HepG2 (cell line): ENCODE measurements around the gene TTC32. TPM values are rescaled to one million over a fixed set of nuclear protein-coding genes. Genes with fewer than 3 reads are reported as not detected.

Source experiments
- ETV5 ChIP-seq: IDR thresholded peaks from 2 replicates; pipeline ENCODE4 v1.6.1; 2018; ENCODE audit warnings: missing biosample characterization, missing genetic modification reagents, inconsistent platforms, borderline replicate concordance
- IRF1 ChIP-seq: sonication (generic); formaldehyde crosslinking; IDR thresholded peaks from 2 replicates; pipeline ENCODE4 v1.4.0; 2020; ENCODE audit warnings: low read depth, mild to moderate bottlenecking, missing genetic modification reagents
- MAFK ChIP-seq, 2 experiments: IDR thresholded peaks in 1 of 2; conservative IDR thresholded peaks in 1 of 2; 2 replicates each; pipeline ENCODE4 v1.6.1; 2011; ENCODE audit warnings: improper control_type of control experiment in 2 of 2, low read length in 2 of 2
- MLLT10 ChIP-seq: sonication (generic); formaldehyde crosslinking; IDR thresholded peaks from 2 replicates; pipeline ENCODE4 v1.4.0; 2020; ENCODE audit warnings: missing genetic modification reagents
- MLXIP ChIP-seq: sonication (generic); formaldehyde crosslinking; IDR thresholded peaks from 2 replicates; pipeline ENCODE4 v1.9.0; 2021; ENCODE audit warnings: missing genetic modification reagents, borderline replicate concordance
- NCOR1 ChIP-seq: fragments of 200-600 bp; sonication (generic); IDR thresholded peaks from 2 replicates; pipeline ENCODE4 v1.7.0; 2017; ENCODE audit warnings: antibody characterized with exemption, low read length, borderline replicate concordance
- SP140L ChIP-seq: sonication (generic); formaldehyde crosslinking; IDR thresholded peaks from 2 replicates; pipeline ENCODE4 v1.4.0; 2020; ENCODE audit warnings: missing genetic modification reagents, borderline replicate concordance
- SP4 ChIP-seq: sonication (generic); formaldehyde crosslinking; IDR thresholded peaks from 2 replicates; pipeline ENCODE4 v1.8.1; 2023; ENCODE audit warnings: mild to moderate bottlenecking, missing genetic modification reagents
- SP5 ChIP-seq: IDR thresholded peaks from 2 replicates; pipeline ENCODE4 v1.6.1; 2016; ENCODE audit warnings: low read depth, borderline replicate concordance
- SSRP1 ChIP-seq: IDR thresholded peaks from 2 replicates; pipeline ENCODE4 v1.6.1; 2016; ENCODE audit warnings: control low read depth
- TAF15 ChIP-seq: fragments of 200-400 bp; formaldehyde crosslinking; IDR thresholded peaks from one replicate; pipeline ENCODE4 v1.6.1; 2018; ENCODE audit warnings: mild to moderate bottlenecking, low read depth, low read length; ENCODE audit not compliant: poor library complexity, severe bottlenecking
- THYN1 ChIP-seq: sonication (generic); formaldehyde crosslinking; IDR thresholded peaks from 2 replicates; pipeline ENCODE4 v1.8.1; 2023; ENCODE audit warnings: low read depth, mild to moderate bottlenecking, moderate library complexity, missing genetic modification reagents, borderline replicate concordance
- ZBTB37 ChIP-seq: sonication (generic); formaldehyde crosslinking; IDR thresholded peaks from 2 replicates; pipeline ENCODE4 v1.4.0; 2020; ENCODE audit warnings: mild to moderate bottlenecking, missing genetic modification reagents
- ZFP41 ChIP-seq: sonication (generic); formaldehyde crosslinking; IDR thresholded peaks from 2 replicates; pipeline ENCODE4 v1.4.0; 2020; ENCODE audit warnings: mild to moderate bottlenecking, missing genetic modification reagents, borderline replicate concordance
- ZNF101 ChIP-seq: sonication (generic); formaldehyde crosslinking; IDR thresholded peaks from 2 replicates; pipeline ENCODE4 v1.4.0; 2020; ENCODE audit warnings: mild to moderate bottlenecking, low read depth, missing genetic modification reagents, borderline replicate concordance
- ZNF12 ChIP-seq: sonication (generic); formaldehyde crosslinking; IDR thresholded peaks from 2 replicates; pipeline ENCODE4 v1.5.0; 2020; ENCODE audit warnings: missing genetic modification reagents
- ZNF224 ChIP-seq: sonication (generic); formaldehyde crosslinking; IDR thresholded peaks from 2 replicates; pipeline ENCODE4 v1.5.0; 2020; ENCODE audit warnings: mild to moderate bottlenecking, missing genetic modification reagents
- ZNF431 ChIP-seq: sonication (generic); formaldehyde crosslinking; IDR thresholded peaks from 2 replicates; pipeline ENCODE4 v1.9.0; 2022; ENCODE audit warnings: missing genetic modification reagents, low read depth, mild to moderate bottlenecking, borderline replicate concordance
- ZNF460 ChIP-seq: sonication (generic); formaldehyde crosslinking; IDR thresholded peaks from 2 replicates; pipeline ENCODE4 v1.5.1; 2020; ENCODE audit warnings: missing genetic modification reagents, mild to moderate bottlenecking, borderline replicate concordance
- ZNF724P ChIP-seq: sonication (generic); formaldehyde crosslinking; IDR thresholded peaks from 2 replicates; pipeline ENCODE4 v1.8.0; 2022; ENCODE audit warnings: missing genetic modification reagents, borderline replicate concordance
- ZNF766 ChIP-seq: sonication (generic); formaldehyde crosslinking; IDR thresholded peaks from 2 replicates; pipeline ENCODE4 v1.5.0; 2020; ENCODE audit warnings: missing genetic modification reagents, borderline replicate concordance
- polyA plus RNA-seq, 8 experiments: library from polyadenylated mRNA; depleted of rRNA in 3 of 8; stranded (reverse) in 7 of 8; unstranded in 1 of 8; fragments of >200 nt; fragmentation: Illumina TruSeq in 4 of 8; extraction: Trizol in 4 of 8; gene quantifications; 2 replicates each; pipeline versions ENCODE4 v1.2.1 to v1.2.3, GENCODE V29; 2011 to 2016; ENCODE audit warnings: low read depth in 4 of 8, missing spikeins in 1 of 8, mixed read lengths in 1 of 8; ENCODE audit not compliant: insufficient read depth in 1 of 8
- total RNA-seq, 5 experiments: library from RNA; depleted of rRNA; stranded (reverse); fragments of >200 nt; fragmentation: Illumina TruSeq; extraction: Trizol; gene quantifications; 2 replicates each; pipeline ENCODE4 v1.2.3, GENCODE V29; 2016; ENCODE audit warnings: low read depth in 1 of 5
- TF ChIP-seq, protein P1 (sequence below): sonication (generic); formaldehyde crosslinking; IDR thresholded peaks from 2 replicates; pipeline ENCODE4 v1.5.1; 2020; ENCODE audit warnings: missing genetic modification reagents, mild to moderate bottlenecking, borderline replicate concordance

TTC32 gene
- total and polyA plus RNA-seq, 2 of the 13 experiments (the other 11 are each of a cell fraction or from before 2014, with no cell fraction given): 21.6 to 38.3 TPM

- TF ChIP-seq ZFP41 (CRISPR knock-in tag) (peak; percentile 46; the same call in 1 of the 2 replicates), SP5 (CRISPR knock-in tag) (peak; percentile 30; the same call in 1 of the 2 replicates), SP4 (CRISPR knock-in tag) (peak; percentile 89), ZNF12 (CRISPR knock-in tag) (no peak; the same call in 1 of the 2 replicates), ZNF101 (0 out of 2 replicates have a peak, but pooled peaks have one; percentile 5), MLLT10 (CRISPR knock-in tag) (no peak), NCOR1 (no peak), IRF1 (CRISPR knock-in tag) (peak; percentile 73), ZBTB37 (CRISPR knock-in tag) (peak; percentile 76; the same call in 1 of the 2 replicates), ZNF431 (CRISPR knock-in tag) (peak; percentile 72), ZNF460 (CRISPR knock-in tag) (no peak; the same call in 1 of the 2 replicates), THYN1 (CRISPR knock-in tag) (no peak), SSRP1 (CRISPR knock-in tag) (peak; percentile 85), SP140L (CRISPR knock-in tag) (peak; percentile 63; the same call in 1 of the 2 replicates), ZNF224 (CRISPR knock-in tag) (peak; percentile 72; the same call in 1 of the 2 replicates), ZNF724P (CRISPR knock-in tag) (peak; percentile 77; the same call in 1 of the 2 replicates), TAF15 (no peak), MAFK (conservative IDR thresholded peaks at IDR 0.05 in 1 of 2, IDR thresholded peaks at IDR 0.05 in 1 of 2; ENCODE audit: low read length in 2 of 2) (no peak), ETV5 (peak; percentile 59), MLXIP (peak; percentile 53; the same call in 1 of the 2 replicates), ZNF766 (CRISPR knock-in tag) (peak; percentile 92)
- TF ChIP-seq, protein P1, sequence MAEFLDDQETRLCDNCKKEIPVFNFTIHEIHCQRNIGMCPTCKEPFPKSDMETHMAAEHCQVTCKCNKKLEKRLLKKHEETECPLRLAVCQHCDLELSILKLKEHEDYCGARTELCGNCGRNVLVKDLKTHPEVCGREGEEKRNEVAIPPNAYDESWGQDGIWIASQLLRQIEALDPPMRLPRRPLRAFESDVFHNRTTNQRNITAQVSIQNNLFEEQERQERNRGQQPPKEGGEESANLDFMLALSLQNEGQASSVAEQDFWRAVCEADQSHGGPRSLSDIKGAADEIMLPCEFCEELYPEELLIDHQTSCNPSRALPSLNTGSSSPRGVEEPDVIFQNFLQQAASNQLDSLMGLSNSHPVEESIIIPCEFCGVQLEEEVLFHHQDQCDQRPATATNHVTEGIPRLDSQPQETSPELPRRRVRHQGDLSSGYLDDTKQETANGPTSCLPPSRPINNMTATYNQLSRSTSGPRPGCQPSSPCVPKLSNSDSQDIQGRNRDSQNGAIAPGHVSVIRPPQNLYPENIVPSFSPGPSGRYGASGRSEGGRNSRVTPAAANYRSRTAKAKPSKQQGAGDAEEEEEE (CRISPR knock-in tag): no peak
Measured at GRCh38 chr2:19901442-19902215, at the start of gene TTC32 (continued).
